Limb (tissue), 2 donors: Measurements from ENCODE around the gene ATXN7L2.

ENCODE experiments used
- DNase-seq, 2 donors: peaks; one replicate each; pipeline ENCODE4 v3.0.0-alpha.2; 2016; ENCODE audit errors: extremely low spot score in 2 of 2

Gene ATXN7L2

GRCh38 chr1:109523706-109524105 lies 40.0 kb downstream of the ATXN7L2 start:
- DNase-seq = no peak

DNA sequence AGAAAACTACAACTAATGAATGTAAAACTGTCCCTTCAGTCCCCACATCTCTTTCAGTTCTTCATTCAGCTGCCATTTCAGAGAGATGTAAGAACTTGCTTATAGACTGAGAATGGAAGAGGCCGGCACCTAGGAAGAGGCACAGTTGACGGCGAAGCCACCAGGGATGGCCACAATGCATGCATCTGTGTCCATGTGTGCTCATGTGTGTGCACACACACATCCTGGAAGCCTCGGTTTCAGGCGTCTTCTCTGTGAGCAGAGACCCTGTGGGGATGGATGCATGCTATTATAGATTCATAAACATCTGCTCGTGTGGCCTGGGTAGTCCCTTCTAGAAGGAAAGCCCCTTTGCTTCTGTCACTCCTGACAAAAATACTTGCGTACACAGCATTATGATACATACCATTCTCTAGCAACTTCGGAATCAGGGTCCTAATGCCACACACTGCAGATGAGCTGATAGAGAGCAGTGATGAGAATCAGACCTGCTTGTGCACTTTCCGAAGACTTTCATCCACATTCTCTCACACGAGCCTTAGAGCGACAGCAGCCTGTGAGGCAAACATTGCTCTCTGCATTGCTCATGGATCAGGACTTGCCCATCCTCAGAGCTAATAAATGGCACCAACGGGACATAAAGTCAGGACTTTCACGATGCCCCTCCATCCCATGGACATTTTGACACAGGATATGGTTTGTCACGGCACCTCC lies 43.5 kb downstream of the ATXN7L2 start:
- DNase-seq = no peak

- no peak for DNase-seq
These were observed 44.4 kb downstream of the ATXN7L2 start for GRCh38 chr1:109527846-109528695.

DNA sequence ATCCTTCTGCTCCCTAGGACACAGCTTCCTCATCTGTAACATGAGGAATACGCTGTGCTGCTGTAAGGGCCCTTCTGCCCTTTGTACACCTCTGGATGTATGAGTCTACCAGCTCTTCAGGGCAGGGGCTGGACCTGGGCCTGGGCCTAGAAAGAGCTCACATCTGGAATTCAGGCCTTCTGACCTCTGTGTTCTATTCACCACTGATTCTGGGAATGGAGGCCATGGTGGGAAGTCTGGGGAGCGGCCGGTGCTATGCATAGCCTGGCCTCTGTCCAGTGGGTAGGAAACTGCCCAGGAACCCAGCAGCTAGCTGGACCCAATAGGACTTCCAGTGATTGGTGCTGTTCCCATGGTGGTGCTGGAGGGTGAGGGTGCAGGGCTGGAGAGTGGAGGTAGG lies 45.0 kb downstream of the ATXN7L2 start:
- no peak for DNase-seq

GRCh38 chr1:109529881-109530456 lies 46.3 kb downstream of the ATXN7L2 start:
- DNase-seq = peak in 1 of 2 donors; percentile 66

- peak; percentile 75 to 77 for DNase-seq
These were observed 46.9 kb downstream of the ATXN7L2 start for GRCh38 chr1:109530457-109531087.

GRCh38 chr1:109531380-109531779 lies 47.7 kb downstream of the ATXN7L2 start:
- DNase-seq = no peak

- no peak for DNase-seq
These were observed 48.2 kb downstream of the ATXN7L2 start for GRCh38 chr1:109531826-109532364.

- peak; percentile 78 to 91 for DNase-seq
These were observed 48.8 kb downstream of the ATXN7L2 start for GRCh38 chr1:109532365-109533136.

- DNase-seq = no peak
These were observed 50.7 kb downstream of the ATXN7L2 start for GRCh38 chr1:109534307-109534858.

DNA sequence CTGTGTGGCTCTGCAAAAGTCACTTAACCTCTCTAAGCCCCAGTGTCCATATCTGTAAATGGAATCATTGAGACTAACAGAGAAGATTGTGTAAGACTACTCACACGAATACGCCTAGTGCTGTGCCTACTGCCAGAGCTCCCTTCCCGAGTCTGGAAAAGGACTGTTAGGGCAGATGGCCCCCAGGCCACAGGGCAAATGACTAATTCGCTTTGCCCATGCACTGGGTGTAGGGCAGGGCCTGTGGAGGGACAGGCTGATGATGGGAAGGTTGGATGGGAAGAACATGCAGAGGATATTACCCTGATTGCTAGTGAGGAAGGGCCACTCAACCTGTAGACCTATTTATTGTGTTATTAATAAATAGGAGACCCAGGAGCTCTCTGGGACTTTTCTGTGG lies 51.8 kb downstream of the ATXN7L2 start:
- DNase-seq = no peak

DNA sequence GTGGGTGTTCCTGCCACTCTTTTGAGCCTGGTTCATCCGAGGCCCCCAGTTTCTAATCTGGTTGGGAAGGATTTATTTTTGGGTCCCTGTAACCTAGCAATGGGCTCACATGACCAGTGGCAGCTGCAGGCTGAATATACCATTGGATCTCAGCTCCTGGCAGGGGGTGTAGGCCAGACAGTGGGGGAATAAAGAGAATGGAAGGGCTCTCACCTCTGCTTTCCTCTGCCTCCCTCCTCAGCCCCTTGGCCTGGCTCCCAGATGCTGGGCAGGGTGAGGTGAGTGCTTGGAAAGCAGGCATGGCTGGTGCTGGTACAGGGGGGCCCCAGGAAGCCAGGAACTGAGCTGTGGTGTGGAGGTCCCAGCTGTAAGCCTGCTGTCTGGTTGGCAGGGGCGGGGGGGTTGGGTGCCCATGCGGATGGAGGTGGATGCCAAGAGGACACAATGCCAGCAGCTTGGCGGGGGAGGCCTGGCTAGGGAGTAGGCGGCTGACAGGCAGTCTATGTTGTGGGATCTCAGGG lies 52.3 kb downstream of the ATXN7L2 start:
- DNase-seq = peak in 1 of 2 donors; percentile 52

GRCh38 chr1:109537450-109538178 lies 53.9 kb downstream of the ATXN7L2 start:
- no peak for DNase-seq

GRCh38 chr1:109538827-109539555 lies 55.3 kb downstream of the ATXN7L2 start:
- no peak for DNase-seq

DNA sequence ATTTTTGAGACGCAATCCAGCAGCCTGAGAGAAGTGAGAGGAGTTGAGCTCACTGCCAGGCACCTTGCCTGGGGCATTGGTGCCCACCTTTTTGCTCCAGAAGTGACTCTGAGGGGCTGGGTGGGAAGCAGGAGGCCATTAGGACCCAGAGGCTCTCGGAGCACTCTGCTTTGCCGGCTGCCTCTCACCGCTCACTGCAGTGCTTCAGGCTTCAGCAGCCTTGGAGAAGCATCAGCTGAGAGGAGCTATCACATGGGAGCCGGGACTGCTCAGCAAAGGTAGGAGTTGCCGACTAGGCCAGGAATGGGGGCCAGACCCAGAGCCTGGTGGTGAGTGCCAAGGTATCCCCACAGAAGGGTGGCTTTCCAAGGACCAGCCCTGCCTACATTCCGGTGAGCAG lies 56.0 kb downstream of the ATXN7L2 start, which contains the start of gene GPR61:
TSS of gene GPR61 (plus strand) at position 197 of the 400 bp plus-strand sequence. CDS start 3,151 bp downstream, outside the sequence.
- DNase-seq = no peak

- no peak for DNase-seq
These were observed 57.4 kb downstream of the ATXN7L2 start for GRCh38 chr1:109541102-109541501.
